ENCODE results near the gene SCART1. TPM values are rescaled to one million over a fixed set of nuclear protein-coding genes. Genes with fewer than 3 reads are reported as not detected.

SCART1 gene
- total RNA-seq, 1 donor from 2014 or later: 0.36 TPM

GRCh38 chr10:133475821-133476640, 22.3 kb downstream of the SCART1 start:
- Mint-ChIP-seq H3K9me3 (ENCODE audit: unreplicated experiment) (peaks cover 5% of the 10 kb centered on the region), H3K36me3 (ENCODE audit: low read depth, unreplicated experiment) (no peaks in the 10 kb centered on the region), H3K27me3 (ENCODE audit: unreplicated experiment) (peaks cover 8% of the 10 kb centered on the region), H3K27ac (ENCODE audit: unreplicated experiment) (no peak overlapping the region), H3K4me3 (ENCODE audit: unreplicated experiment) (no peak overlapping the region), H3K4me1 (ENCODE audit: unreplicated experiment) (no peaks in the 10 kb centered on the region)
- no peak for DNase-seq (ENCODE audit: low spot score)
- TF ChIP-seq CTCF (IDR thresholded peaks at IDR 0.05; ENCODE audit: unreplicated experiment): no peak

GRCh38 chr10:133476641-133476990, 22.9 kb downstream of the SCART1 start:
- Mint-ChIP-seq H3K27ac (ENCODE audit: unreplicated experiment) (peak overlapping the region; percentile 44), H3K9me3 (ENCODE audit: unreplicated experiment) (peaks cover 5% of the 10 kb centered on the region), H3K4me1 (ENCODE audit: unreplicated experiment) (no peaks in the 10 kb centered on the region), H3K36me3 (ENCODE audit: low read depth, unreplicated experiment) (no peaks in the 10 kb centered on the region), H3K27me3 (ENCODE audit: unreplicated experiment) (peaks cover 13% of the 10 kb centered on the region), H3K4me3 (ENCODE audit: unreplicated experiment) (no peak overlapping the region)
- no peak for TF ChIP-seq CTCF (IDR thresholded peaks at IDR 0.05; ENCODE audit: unreplicated experiment)
- no peak for DNase-seq (ENCODE audit: low spot score)

GRCh38 chr10:133481086-133481643, 27.4 kb downstream of the SCART1 start:
- H3K27ac Mint-ChIP-seq (ENCODE audit: unreplicated experiment): peak overlapping the region; percentile 2

GRCh38 chr10:133481657-133482056, 27.9 kb downstream of the SCART1 start:
- H3K4me1 Mint-ChIP-seq (ENCODE audit: unreplicated experiment): no peaks in the 10 kb centered on the region

More at GRCh38 chr10:133481086-133481643, 27.4 kb downstream of the SCART1 start:
- TF ChIP-seq CTCF (IDR thresholded peaks at IDR 0.05; ENCODE audit: unreplicated experiment): no peak
- Mint-ChIP-seq H3K4me3 (ENCODE audit: unreplicated experiment) (no peak overlapping the region), H3K4me1 (ENCODE audit: unreplicated experiment) (no peaks in the 10 kb centered on the region), H3K9me3 (ENCODE audit: unreplicated experiment) (no peaks in the 10 kb centered on the region), H3K27me3 (ENCODE audit: unreplicated experiment) (peaks cover 18% of the 10 kb centered on the region), H3K36me3 (ENCODE audit: low read depth, unreplicated experiment) (no peaks in the 10 kb centered on the region)
- no peak for DNase-seq (ENCODE audit: low spot score)

More at GRCh38 chr10:133481657-133482056, 27.9 kb downstream of the SCART1 start:
- DNase-seq (ENCODE audit: low spot score): no peak
- TF ChIP-seq CTCF (IDR thresholded peaks at IDR 0.05; ENCODE audit: unreplicated experiment): no peak
- Mint-ChIP-seq H3K27ac (ENCODE audit: unreplicated experiment) (peak overlapping the region; percentile 48), H3K36me3 (ENCODE audit: low read depth, unreplicated experiment) (no peaks in the 10 kb centered on the region), H3K27me3 (ENCODE audit: unreplicated experiment) (peaks cover 16% of the 10 kb centered on the region), H3K4me3 (ENCODE audit: unreplicated experiment) (no peak overlapping the region), H3K9me3 (ENCODE audit: unreplicated experiment) (no peaks in the 10 kb centered on the region)
